ENCODE data around the gene OGFOD2.

The OGFOD2 gene

DNA sequence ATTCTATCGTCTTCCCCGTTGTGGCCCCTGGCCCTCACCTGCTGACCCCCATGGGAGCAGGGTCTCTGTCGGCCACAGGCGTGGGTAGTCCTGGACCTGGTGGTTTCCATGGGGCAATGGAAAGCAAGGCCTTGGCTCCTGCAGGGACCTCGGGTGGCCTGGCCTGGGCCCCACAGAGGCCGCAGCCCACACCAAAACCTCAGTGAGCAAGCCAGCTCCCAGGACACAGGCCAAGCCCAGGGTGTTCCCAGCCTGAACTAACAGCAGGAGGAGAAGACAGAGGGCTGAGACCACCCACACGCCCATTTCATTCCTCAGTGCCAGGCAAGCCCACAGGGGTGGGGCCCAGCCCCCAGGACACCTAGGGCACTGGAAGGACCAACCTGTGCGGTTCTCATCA, 25.6 kb upstream of the OGFOD2 start:
- TF ChIP-seq ZNF565 (CRISPR knock-in tag; conservative IDR thresholded peaks at IDR 0.05; ENCODE audit: low read depth) = no peak
- no peak for TF ChIP-seq ZFP3 (CRISPR knock-in tag; IDR thresholded peaks at IDR 0.05)
- no peak for TF ChIP-seq ZNF8 (CRISPR knock-in tag; IDR thresholded peaks at IDR 0.05)
- TF ChIP-seq BACH2 (CRISPR knock-in tag; IDR thresholded peaks at IDR 0.05; ENCODE audit: borderline replicate concordance) = no peak
- TF ChIP-seq RARB (CRISPR knock-in tag; IDR thresholded peaks at IDR 0.05) = no peak
- no peak for TF ChIP-seq ZC3H10 (CRISPR knock-in tag; IDR thresholded peaks at IDR 0.05)
- no peak for TF ChIP-seq ISL1 (CRISPR knock-in tag; IDR thresholded peaks at IDR 0.05)
- TF ChIP-seq ESRRG (CRISPR knock-in tag; IDR thresholded peaks at IDR 0.05) = no peak
- no peak for TF ChIP-seq PPARA (CRISPR knock-in tag; IDR thresholded peaks at IDR 0.05; ENCODE audit: borderline replicate concordance)
- TF ChIP-seq, protein P1, sequence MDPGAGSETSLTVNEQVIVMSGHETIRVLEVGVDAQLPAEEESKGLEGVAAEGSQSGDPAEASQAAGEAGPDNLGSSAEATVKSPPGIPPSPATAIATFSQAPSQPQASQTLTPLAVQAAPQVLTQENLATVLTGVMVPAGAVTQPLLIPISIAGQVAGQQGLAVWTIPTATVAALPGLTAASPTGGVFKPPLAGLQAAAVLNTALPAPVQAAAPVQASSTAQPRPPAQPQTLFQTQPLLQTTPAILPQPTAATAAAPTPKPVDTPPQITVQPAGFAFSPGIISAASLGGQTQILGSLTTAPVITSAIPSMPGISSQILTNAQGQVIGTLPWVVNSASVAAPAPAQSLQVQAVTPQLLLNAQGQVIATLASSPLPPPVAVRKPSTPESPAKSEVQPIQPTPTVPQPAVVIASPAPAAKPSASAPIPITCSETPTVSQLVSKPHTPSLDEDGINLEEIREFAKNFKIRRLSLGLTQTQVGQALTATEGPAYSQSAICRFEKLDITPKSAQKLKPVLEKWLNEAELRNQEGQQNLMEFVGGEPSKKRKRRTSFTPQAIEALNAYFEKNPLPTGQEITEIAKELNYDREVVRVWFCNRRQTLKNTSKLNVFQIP (CRISPR knock-in tag; IDR thresholded peaks at IDR 0.05; ENCODE audit: borderline replicate concordance, low read depth) = no peak
- no peak for TF ChIP-seq SNAI2 (CRISPR knock-in tag; IDR thresholded peaks at IDR 0.05)
- TF ChIP-seq, protein P2, sequence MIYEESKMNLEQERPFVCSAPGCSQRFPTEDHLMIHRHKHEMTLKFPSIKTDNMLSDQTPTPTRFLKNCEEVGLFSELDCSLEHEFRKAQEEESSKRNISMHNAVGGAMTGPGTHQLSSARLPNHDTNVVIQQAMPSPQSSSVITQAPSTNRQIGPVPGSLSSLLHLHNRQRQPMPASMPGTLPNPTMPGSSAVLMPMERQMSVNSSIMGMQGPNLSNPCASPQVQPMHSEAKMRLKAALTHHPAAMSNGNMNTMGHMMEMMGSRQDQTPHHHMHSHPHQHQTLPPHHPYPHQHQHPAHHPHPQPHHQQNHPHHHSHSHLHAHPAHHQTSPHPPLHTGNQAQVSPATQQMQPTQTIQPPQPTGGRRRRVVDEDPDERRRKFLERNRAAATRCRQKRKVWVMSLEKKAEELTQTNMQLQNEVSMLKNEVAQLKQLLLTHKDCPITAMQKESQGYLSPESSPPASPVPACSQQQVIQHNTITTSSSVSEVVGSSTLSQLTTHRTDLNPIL (CRISPR knock-in tag; IDR thresholded peaks at IDR 0.05; ENCODE audit: low read depth) = no peak
- no peak for ATAC-seq

DNA sequence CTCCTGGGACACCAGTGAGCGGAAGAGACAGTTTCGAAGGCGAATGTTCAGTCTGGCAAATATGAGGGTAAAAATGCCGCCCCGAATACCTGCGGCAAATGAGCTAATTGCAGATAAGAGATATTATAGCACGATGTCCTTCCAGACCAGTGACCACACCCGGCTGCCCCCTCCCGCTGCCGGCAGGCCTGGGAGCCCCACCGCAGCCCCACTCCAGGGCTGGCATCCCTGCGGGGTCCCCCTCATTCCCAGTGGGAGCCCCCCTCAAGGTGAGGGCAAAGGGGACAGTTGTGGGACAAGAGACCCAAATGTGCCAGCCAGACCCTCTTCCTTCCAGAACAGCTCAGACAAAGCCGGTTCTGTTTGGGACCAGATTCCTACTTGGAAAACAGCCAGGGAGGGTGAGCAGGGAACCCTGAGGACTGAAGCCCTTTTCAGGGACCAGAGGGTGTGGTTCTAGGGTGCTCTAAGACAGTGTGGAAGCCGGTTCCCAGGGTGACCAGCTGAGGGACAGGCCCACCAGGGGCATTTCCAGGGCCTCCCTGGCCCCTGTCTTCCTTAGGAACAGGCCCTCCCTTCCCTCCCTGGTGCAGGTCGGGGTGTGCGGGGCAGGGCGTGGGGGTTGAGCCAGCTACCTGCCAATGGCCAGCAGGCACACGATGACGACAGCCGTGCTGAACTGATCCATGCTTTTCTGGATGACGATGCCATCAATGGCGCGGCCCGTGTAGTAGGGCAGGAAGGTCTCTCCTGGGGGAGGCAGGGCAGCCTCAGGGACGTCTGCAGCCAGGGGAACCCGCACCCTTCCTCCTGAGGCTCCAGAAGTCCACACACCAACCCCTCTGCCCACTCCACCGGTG, 25.0 kb upstream of the OGFOD2 start:
- no peak for ATAC-seq
- TF ChIP-seq GLIS3 (CRISPR knock-in tag; IDR thresholded peaks at IDR 0.05) (no peak), ZNF8 (CRISPR knock-in tag; IDR thresholded peaks at IDR 0.05) (no peak), ZNF70 (CRISPR knock-in tag; IDR thresholded peaks at IDR 0.05) (no peak)
- TF ChIP-seq, protein P3, sequence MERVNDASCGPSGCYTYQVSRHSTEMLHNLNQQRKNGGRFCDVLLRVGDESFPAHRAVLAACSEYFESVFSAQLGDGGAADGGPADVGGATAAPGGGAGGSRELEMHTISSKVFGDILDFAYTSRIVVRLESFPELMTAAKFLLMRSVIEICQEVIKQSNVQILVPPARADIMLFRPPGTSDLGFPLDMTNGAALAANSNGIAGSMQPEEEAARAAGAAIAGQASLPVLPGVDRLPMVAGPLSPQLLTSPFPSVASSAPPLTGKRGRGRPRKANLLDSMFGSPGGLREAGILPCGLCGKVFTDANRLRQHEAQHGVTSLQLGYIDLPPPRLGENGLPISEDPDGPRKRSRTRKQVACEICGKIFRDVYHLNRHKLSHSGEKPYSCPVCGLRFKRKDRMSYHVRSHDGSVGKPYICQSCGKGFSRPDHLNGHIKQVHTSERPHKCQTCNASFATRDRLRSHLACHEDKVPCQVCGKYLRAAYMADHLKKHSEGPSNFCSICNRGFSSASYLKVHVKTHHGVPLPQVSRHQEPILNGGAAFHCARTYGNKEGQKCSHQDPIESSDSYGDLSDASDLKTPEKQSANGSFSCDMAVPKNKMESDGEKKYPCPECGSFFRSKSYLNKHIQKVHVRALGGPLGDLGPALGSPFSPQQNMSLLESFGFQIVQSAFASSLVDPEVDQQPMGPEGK (CRISPR knock-in tag; IDR thresholded peaks at IDR 0.05; ENCODE audit: borderline replicate concordance) = no peak

DNA sequence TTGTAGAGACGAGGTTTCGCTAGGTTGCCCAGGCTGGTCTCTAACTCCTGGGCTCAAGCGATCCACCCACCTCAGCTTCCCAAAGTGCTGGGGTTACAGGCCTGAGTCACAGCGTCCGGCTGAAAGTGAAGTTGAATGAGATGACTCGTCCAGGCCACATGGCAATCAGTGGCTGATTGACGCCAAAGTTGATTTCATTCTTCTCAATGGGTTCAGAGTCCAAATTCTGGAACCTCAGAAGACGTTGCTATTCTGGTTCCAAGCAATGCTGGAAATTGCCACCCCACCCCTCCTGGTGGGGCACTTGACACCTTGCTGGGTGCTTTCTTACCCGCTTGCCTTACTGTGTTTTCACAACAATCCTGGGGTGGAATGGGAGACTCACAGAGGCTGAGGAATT, 23.6 kb upstream of the OGFOD2 start:
- peak; percentile 31 for ATAC-seq
- TF ChIP-seq, protein P1 (CRISPR knock-in tag; IDR thresholded peaks at IDR 0.05; ENCODE audit: borderline replicate concordance, low read depth) = no peak
- no peak for TF ChIP-seq RARB (CRISPR knock-in tag; IDR thresholded peaks at IDR 0.05)

DNA sequence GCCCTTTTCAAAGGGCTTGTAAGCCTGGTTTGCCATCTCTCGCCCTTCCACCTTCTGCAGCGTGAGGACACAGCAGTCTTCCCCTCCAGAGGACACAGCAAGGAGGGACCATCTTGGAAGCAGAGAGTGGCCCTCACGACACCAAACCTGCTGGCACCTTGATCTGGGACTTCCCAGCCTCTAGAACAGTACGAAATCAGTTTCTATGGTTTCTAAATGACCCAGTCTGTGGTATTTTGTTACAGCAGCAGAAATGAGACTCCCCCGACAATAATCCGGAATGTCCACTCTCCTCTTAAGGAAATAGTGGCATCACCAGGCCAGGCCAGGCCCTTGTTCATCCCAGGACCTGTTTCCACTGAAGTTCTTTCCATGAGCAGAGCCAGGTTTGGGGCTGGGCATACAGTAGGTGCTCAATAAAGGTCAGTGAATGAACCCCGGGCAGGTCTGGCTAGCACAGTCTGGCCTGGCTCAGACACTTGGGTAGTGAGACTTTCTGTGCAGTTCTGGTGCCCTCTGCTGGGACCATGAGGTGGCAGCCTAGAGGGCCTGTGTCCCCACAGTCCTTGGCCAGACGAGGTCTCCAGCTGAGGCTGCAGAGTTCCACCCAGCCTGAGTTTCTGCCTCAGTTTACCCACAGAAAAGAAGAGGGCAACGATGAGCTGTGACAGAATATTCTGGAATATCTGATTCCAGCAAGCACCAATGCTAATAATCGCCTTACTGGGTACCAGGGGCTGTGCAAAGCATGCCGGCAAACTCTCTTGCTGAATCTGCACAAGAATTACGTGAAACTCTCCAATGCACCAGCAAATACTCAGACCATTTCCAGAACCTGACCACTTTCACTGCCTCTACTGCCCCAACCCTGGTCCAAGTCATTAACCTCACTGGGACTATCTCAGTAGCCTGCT, 22.8 kb upstream of the OGFOD2 start:
- peak; percentile 99 for ATAC-seq
- TF ChIP-seq CSDC2 (CRISPR knock-in tag; IDR thresholded peaks at IDR 0.05) (no peak), ZNF565 (CRISPR knock-in tag; conservative IDR thresholded peaks at IDR 0.05; ENCODE audit: low read depth) (no peak), SNAI2 (CRISPR knock-in tag; IDR thresholded peaks at IDR 0.05) (no peak), TOX (CRISPR knock-in tag; IDR thresholded peaks at IDR 0.05; ENCODE audit: borderline replicate concordance) (no peak), RARB (CRISPR knock-in tag; IDR thresholded peaks at IDR 0.05) (no peak), TCF4 (CRISPR knock-in tag; IDR thresholded peaks at IDR 0.05; ENCODE audit: borderline replicate concordance) (no peak), ZFP30 (CRISPR knock-in tag; IDR thresholded peaks at IDR 0.05) (no peak), ISL1 (CRISPR knock-in tag; IDR thresholded peaks at IDR 0.05) (no peak), ZNF8 (CRISPR knock-in tag; IDR thresholded peaks at IDR 0.05) (no peak)
- TF ChIP-seq, protein P4, sequence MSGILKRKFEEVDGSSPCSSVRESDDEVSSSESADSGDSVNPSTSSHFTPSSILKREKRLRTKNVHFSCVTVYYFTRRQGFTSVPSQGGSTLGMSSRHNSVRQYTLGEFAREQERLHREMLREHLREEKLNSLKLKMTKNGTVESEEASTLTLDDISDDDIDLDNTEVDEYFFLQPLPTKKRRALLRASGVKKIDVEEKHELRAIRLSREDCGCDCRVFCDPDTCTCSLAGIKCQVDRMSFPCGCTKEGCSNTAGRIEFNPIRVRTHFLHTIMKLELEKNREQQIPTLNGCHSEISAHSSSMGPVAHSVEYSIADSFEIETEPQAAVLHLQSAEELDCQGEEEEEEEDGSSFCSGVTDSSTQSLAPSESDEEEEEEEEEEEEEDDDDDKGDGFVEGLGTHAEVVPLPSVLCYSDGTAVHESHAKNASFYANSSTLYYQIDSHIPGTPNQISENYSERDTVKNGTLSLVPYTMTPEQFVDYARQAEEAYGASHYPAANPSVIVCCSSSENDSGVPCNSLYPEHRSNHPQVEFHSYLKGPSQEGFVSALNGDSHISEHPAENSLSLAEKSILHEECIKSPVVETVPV (CRISPR knock-in tag; IDR thresholded peaks at IDR 0.05) = no peak
- TF ChIP-seq, protein P5, sequence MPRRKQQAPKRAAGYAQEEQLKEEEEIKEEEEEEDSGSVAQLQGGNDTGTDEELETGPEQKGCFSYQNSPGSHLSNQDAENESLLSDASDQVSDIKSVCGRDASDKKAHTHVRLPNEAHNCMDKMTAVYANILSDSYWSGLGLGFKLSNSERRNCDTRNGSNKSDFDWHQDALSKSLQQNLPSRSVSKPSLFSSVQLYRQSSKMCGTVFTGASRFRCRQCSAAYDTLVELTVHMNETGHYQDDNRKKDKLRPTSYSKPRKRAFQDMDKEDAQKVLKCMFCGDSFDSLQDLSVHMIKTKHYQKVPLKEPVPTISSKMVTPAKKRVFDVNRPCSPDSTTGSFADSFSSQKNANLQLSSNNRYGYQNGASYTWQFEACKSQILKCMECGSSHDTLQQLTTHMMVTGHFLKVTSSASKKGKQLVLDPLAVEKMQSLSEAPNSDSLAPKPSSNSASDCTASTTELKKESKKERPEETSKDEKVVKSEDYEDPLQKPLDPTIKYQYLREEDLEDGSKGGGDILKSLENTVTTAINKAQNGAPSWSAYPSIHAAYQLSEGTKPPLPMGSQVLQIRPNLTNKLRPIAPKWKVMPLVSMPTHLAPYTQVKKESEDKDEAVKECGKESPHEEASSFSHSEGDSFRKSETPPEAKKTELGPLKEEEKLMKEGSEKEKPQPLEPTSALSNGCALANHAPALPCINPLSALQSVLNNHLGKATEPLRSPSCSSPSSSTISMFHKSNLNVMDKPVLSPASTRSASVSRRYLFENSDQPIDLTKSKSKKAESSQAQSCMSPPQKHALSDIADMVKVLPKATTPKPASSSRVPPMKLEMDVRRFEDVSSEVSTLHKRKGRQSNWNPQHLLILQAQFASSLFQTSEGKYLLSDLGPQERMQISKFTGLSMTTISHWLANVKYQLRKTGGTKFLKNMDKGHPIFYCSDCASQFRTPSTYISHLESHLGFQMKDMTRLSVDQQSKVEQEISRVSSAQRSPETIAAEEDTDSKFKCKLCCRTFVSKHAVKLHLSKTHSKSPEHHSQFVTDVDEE (CRISPR knock-in tag; IDR thresholded peaks at IDR 0.05) = no peak
- TF ChIP-seq, protein P1 (CRISPR knock-in tag; IDR thresholded peaks at IDR 0.05; ENCODE audit: borderline replicate concordance, low read depth) = no peak
